Endodermal cell (in vitro differentiated cells): ENCODE data around the gene LGR5. TPM values are rescaled to one million over a fixed set of nuclear protein-coding genes. Genes with fewer than 3 reads are reported as not detected.

Experiments used
- DNase-seq: peaks from one replicate; pipeline ENCODE4 v3.0.0-alpha.2; 2017
- H3K27ac ChIP-seq: 2 replicates; pipeline ENCODE4 v1.5.1; 2013; ENCODE audit warnings: mild to moderate bottlenecking, low read depth, low read length, moderate library complexity
- H3K27me3 ChIP-seq: 2 replicates; pipeline ENCODE4 v1.6.1; 2013; ENCODE audit warnings: mild to moderate bottlenecking, low read length, moderate library complexity; ENCODE audit not compliant: insufficient read depth, control insufficient read depth, poor library complexity, severe bottlenecking
- H3K36me3 ChIP-seq: 2 replicates; pipeline ENCODE4 v1.7.0; 2013; ENCODE audit warnings: mild to moderate bottlenecking, low read length, moderate library complexity; ENCODE audit not compliant: control insufficient read depth, insufficient read depth
- H3K4me1 ChIP-seq: one replicate; pipeline ENCODE4 v1.7.0; 2013; ENCODE audit warnings: low read length; ENCODE audit not compliant: control insufficient read depth, insufficient read depth
- H3K4me3 ChIP-seq: 2 replicates; pipeline ENCODE4 v1.5.1; 2013; ENCODE audit warnings: mild to moderate bottlenecking, low read length, moderate library complexity
- H3K9ac ChIP-seq: 2 replicates; pipeline ENCODE4 v1.6.1; 2013; ENCODE audit warnings: mild to moderate bottlenecking, low read length, moderate library complexity; ENCODE audit not compliant: poor library complexity, severe bottlenecking; ENCODE audit errors: extremely low read depth
- H3K9me3 ChIP-seq: 2 replicates; pipeline ENCODE4 v1.6.1; 2013; ENCODE audit warnings: mild to moderate bottlenecking, low read length, moderate library complexity; ENCODE audit not compliant: control insufficient read depth
- H3K27ac Mint-ChIP-seq: 2 replicates; pipeline ENCODE4 v1.8.0; 2020; ENCODE audit warnings: mixed read lengths
- H3K27me3 Mint-ChIP-seq: 2 replicates; pipeline ENCODE4 v1.8.0; 2021; ENCODE audit warnings: mild to moderate bottlenecking, mixed read lengths; ENCODE audit not compliant: insufficient read depth
- H3K36me3 Mint-ChIP-seq: 2 replicates; pipeline ENCODE4 v1.8.0; 2020; ENCODE audit warnings: low read depth, mixed read lengths
- H3K4me1 Mint-ChIP-seq: 2 replicates; pipeline ENCODE4 v1.8.0; 2020; ENCODE audit warnings: mixed read lengths
- H3K4me3 Mint-ChIP-seq: 2 replicates; pipeline ENCODE4 v1.8.0; 2020; ENCODE audit warnings: mild to moderate bottlenecking, moderate library complexity, mixed read lengths
- H3K9me3 Mint-ChIP-seq: 2 replicates; pipeline ENCODE4 v1.8.0; 2020; ENCODE audit warnings: mild to moderate bottlenecking, mixed read lengths
- CTCF ChIP-seq: fragments of 200-600 bp; sonication (generic); conservative IDR thresholded peaks from 2 replicates; pipeline ENCODE4 v1.5.0; 2021; ENCODE audit warnings: antibody characterized with exemption, mild to moderate bottlenecking
- WGBS, 2 experiments: methylation state at CpG; one replicate each; pipeline versions ENCODE4 v1.1.5 to v1.1.7; 2013; ENCODE audit warnings: missing lambda C conversion rate in 2 of 2, mixed read lengths in 1 of 2; ENCODE audit not compliant: insufficient coverage in 1 of 2, insufficient read length in 1 of 2; 5-methylcytosine and 5-hydroxymethylcytosine counted together
- total RNA-seq, 2 donors: library from RNA; stranded (reverse); fragmentation: NEBNext Ultra II Directional in 1 of 2; extraction: Animal tissue kit (Norgen Biotek cat#: 25700) in 1 of 2; gene quantifications; 2 replicates in 1 of 2; 3 replicates in 1 of 2; pipeline ENCODE4 v1.2.1, GENCODE V29; 2021

The LGR5 gene
- total RNA-seq, 2 donors from 2014 or later: 27.2 to 49.9 TPM

GRCh38 chr12:71584356-71584755, 144.8 kb downstream of the LGR5 start:
- H3K36me3 ChIP-seq: peaks cover 74% of the 10 kb centered on the region
- Mint-ChIP-seq H3K4me3 (no peak overlapping the region), H3K27ac (no peak overlapping the region), H3K36me3 (peaks cover 49% of the 10 kb centered on the region), H3K27me3 (no peaks in the 10 kb centered on the region), H3K9me3 (no peaks in the 10 kb centered on the region), H3K4me1 (peaks cover 21% of the 10 kb centered on the region)
- DNase-seq: no peak
- H3K9ac ChIP-seq: no peak overlapping the region
- H3K4me1 ChIP-seq: peaks cover 10% of the 10 kb centered on the region
- no peak overlapping the region for H3K27ac ChIP-seq
- H3K4me3 ChIP-seq: no peak overlapping the region
- no peaks in the 10 kb centered on the region for H3K27me3 ChIP-seq
- 91 to 100% methylated on average over 1 to 3 of the region's 3 CpGs for WGBS, 2 experiments
- TF ChIP-seq CTCF: no peak
- peaks cover 18% of the 10 kb centered on the region for H3K9me3 ChIP-seq

DNA sequence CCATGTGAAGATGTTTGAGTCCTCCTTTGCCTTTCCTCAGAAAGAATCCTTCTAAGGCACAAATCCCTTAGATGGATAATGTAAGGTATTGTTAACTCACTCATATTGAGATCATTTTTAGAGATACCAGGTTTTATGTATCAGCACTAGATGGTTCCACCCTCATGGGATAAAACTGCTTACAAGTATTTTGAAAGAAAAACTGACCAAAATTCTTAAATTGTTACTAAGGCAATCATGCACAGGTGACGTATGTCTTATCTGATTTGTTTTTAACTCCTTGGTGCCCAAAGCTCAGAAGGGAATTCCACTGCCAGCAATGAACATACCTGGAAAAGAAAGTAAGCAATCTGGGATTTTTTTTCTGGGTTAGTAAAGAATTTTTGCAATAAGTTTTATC, 145.6 kb downstream of the LGR5 start:
- Mint-ChIP-seq H3K27ac (no peak overlapping the region), H3K4me1 (peaks cover 23% of the 10 kb centered on the region), H3K9me3 (no peaks in the 10 kb centered on the region), H3K27me3 (no peaks in the 10 kb centered on the region), H3K36me3 (peaks cover 44% of the 10 kb centered on the region), H3K4me3 (no peak overlapping the region)
- no peak for TF ChIP-seq CTCF
- Histone ChIP-seq H3K36me3 (peaks cover 65% of the 10 kb centered on the region), H3K27ac (no peak overlapping the region), H3K4me3 (no peak overlapping the region), H3K27me3 (no peaks in the 10 kb centered on the region), H3K9ac (no peak overlapping the region), H3K9me3 (peaks cover 18% of the 10 kb centered on the region), H3K4me1 (peaks cover 10% of the 10 kb centered on the region)
- 73 to 100% methylated on average over 1 of the region's 1 CpG for WGBS, 2 experiments
- no peak for DNase-seq

DNA sequence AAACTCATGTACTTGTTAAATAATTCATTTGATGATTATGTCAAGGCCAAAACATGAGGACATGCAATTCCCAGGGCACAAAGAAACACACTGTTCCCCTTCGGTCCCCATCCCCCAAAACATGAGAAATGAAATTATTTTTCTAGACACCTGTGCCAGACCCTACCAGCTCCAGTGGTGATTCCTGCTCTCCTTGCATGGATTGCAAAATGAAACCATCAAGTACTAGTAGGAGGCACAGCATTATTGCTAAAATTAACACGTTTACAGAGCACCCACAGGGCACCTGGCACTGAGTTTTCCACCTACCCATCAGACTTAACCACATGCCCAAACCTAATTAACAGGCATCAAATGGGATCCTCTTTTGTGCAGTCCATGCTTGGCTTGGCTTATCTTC, 147.4 kb downstream of the LGR5 start:
- no peak overlapping the region for H3K4me3 Mint-ChIP-seq

More for the DNA sequence above, 147.4 kb downstream of the LGR5 start:
- H3K27ac ChIP-seq: no peak overlapping the region
- no peaks in the 10 kb centered on the region for H3K27me3 Mint-ChIP-seq
- H3K4me3 ChIP-seq: no peak overlapping the region
- H3K9ac ChIP-seq: no peak overlapping the region
- TF ChIP-seq CTCF: no peak
- peaks cover 53% of the 10 kb centered on the region for H3K36me3 ChIP-seq
- 92 to 100% methylated on average over 1 to 2 of the region's 2 CpGs for WGBS, 2 experiments
- peaks cover 8% of the 10 kb centered on the region for H3K4me1 ChIP-seq
- H3K9me3 Mint-ChIP-seq: no peaks in the 10 kb centered on the region
- peaks cover 41% of the 10 kb centered on the region for H3K36me3 Mint-ChIP-seq
- no peak for DNase-seq
- H3K4me1 Mint-ChIP-seq: peaks cover 18% of the 10 kb centered on the region
- no peak overlapping the region for H3K27ac Mint-ChIP-seq
- no peaks in the 10 kb centered on the region for H3K27me3 ChIP-seq
- H3K9me3 ChIP-seq: peaks cover 18% of the 10 kb centered on the region
